GM10266 (cell line): Measurements from ENCODE around the gene IRS4.

Experiments
- DNase-seq: peaks from one replicate; pipeline ENCODE4 v3.0.0; 2012; ENCODE audit errors: extremely low spot score
- TF ChIP-seq, protein P1 (sequence below): IDR thresholded peaks from 2 replicates; pipeline ENCODE4 v1.5.1; 2012; ENCODE audit warnings: mild to moderate bottlenecking, low read depth; ENCODE audit not compliant: control insufficient read depth, insufficient read depth; ENCODE audit errors: missing control alignments

IRS4 gene

DNA sequence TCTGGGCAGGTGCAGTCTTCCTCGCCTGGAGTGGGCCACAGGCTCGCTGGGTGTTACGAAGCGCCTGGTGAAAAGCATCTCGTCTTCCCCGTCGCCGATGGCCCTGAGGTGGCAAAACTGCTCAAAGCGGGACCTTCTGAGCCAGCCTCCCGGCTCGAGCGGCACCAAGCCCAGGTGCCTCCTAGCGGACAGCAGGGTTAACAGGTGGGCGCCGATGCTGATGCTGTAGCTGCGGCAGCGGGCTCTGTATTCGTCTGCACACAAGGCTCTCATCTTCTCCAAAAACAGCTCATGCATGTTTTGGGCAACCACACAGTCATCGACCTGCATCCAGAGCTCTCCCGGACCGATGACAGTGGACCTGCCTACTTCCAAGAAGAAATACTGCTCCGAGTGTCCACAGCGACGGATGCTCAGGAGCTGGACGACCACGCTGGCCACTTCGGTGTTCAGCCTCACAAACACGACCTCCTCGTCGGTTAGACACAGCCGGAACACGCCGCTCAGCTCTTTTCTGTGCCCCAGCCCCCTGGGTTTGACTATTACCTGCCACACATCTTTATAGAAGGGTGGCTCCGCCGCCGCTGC lies 1.2 kb downstream of the IRS4 start:
- TF ChIP-seq, protein P1, sequence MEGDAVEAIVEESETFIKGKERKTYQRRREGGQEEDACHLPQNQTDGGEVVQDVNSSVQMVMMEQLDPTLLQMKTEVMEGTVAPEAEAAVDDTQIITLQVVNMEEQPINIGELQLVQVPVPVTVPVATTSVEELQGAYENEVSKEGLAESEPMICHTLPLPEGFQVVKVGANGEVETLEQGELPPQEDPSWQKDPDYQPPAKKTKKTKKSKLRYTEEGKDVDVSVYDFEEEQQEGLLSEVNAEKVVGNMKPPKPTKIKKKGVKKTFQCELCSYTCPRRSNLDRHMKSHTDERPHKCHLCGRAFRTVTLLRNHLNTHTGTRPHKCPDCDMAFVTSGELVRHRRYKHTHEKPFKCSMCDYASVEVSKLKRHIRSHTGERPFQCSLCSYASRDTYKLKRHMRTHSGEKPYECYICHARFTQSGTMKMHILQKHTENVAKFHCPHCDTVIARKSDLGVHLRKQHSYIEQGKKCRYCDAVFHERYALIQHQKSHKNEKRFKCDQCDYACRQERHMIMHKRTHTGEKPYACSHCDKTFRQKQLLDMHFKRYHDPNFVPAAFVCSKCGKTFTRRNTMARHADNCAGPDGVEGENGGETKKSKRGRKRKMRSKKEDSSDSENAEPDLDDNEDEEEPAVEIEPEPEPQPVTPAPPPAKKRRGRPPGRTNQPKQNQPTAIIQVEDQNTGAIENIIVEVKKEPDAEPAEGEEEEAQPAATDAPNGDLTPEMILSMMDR, result no peak
- no peak for DNase-seq

DNA sequence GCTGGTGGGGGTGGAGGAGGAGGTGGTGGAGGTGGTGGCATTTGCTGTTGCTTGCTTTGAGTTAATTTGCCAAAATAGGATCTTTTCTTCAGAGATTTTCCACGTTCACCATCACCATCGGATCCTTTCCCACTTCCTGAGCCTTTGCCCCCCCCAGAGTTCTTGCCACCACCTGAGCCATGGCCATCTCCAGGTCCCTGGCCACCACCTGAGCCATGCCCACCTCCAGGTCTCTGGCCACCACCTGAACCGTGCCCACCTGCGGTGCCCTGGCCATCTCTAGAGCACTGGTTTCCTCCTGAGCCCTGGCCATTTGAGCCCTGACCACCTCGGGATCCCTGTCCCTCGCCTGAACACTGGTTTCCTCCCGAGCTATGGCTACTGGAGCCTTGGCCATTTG lies 1.9 kb downstream of the IRS4 start:
- TF ChIP-seq, protein P1, result no peak
- DNase-seq, result no peak

DNA sequence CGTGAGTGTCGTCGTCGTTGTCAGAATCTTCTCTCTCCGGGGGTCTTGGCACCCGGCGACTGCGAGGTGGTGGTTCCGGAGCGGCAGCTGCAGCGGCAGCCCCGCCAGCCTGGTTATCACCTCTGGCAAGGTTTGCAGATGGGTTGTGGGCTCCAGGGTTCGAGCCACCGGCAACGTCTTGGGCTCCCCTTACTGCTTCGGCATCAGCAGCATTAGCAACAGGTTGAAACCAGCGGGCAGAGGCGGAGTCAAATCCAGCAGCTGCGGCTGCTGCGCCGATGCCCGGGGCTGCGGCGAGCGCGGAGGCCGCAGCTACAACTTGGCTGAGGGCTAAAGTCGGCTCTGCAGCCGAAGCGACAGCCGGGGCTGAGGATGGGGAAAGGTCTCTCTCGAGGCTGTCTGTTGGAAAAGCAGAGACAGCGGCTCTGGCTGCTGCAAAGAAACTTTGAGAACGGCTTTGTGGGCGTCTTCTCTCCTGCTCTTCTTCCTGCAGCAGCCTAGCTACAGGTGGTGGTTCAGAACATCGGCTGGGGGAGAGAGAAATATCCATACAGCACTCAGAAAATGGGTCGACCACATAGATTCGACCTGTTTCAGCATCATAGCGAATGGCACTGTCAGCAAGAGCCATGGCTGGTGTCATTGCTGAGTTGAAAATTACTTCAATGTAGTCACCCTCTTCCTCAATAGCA lies 3.6 kb downstream of the IRS4 start:
- DNase-seq, result no peak
- TF ChIP-seq, protein P1, result no peak

DNA sequence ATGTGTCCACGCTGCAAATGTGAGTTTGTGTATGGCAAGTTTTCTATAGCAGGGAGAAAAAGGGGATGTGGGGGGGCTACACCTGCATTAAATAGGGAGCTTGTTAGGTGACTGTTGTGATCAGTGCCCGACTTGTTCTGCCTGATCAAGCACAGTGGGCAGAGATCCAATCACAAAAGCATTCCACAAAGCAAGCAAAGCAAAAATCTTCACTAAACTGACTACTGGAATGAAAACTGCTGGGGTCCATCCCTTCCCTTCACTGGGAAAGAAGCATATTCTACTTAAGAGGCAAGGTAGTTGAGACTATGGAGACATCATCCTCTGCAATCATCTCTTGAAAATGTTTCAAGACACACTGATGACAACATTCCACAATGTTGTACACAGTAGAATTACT lies 5.2 kb downstream of the IRS4 start:
- no peak for DNase-seq
- TF ChIP-seq, protein P1, result no peak

DNA sequence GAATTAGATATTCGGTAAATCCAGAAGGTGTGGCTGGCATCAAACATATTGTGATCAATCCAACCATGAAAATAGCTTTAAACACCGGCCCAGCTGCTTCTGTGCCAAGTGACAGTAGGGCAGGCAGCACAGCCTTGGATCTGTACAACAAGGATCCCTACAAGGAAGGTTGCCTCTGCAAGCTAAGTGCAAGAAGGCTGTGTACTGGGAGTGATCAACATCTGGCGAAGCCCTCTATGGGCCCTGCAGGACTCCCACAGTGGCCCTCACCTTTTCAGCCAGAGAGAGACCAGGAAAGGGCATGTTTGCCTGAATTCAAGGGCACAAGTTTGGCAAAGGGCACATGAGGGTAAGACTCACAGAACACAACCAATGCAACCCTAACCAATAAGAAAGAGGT lies 9.6 kb downstream of the IRS4 start:
- TF ChIP-seq, protein P1, result no peak
- no peak for DNase-seq

DNA sequence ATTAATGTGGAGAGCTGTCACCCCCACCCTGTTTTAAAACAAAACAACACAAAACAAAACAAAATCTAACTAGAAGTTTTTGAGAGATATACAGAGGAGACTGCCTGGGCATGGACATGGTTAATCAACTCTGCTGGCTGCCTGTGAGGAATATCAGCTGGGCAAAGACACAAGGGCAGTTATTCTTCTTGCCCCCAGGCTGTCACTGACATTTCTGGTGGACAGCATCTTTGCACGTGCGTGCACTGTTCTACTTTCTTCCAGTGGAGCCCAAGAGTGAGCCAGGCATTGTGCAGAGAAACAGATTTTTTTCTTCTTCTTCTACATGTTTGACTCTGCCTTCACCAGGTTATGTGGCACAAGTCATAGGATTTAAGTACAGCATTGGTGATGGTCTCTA lies 13.8 kb downstream of the IRS4 start:
- TF ChIP-seq, protein P1, result no peak
- DNase-seq, result no peak

DNA sequence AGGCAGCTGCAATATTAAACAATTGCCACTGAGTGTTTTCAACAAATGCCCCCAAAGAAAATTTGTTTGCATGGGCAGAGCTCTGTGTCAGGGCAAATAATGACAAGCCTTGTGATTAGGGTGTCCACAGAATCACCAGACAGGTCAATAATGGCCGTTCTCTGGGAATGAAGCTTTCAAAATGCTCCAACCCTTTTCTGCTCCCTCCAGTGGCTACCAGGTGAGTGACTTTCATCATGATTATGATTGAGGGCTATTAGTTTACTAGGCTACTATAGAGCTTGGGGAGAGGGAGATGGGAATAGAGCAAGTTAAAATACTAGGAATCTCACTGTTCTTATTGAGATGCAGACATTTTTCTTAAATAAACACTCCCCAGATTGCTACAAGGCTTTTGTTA lies 23.5 kb downstream of the IRS4 start:
- no peak for DNase-seq
- TF ChIP-seq, protein P1, result no peak
